ENCODE measurements around the gene FEZF1.

The FEZF1 gene

DNA sequence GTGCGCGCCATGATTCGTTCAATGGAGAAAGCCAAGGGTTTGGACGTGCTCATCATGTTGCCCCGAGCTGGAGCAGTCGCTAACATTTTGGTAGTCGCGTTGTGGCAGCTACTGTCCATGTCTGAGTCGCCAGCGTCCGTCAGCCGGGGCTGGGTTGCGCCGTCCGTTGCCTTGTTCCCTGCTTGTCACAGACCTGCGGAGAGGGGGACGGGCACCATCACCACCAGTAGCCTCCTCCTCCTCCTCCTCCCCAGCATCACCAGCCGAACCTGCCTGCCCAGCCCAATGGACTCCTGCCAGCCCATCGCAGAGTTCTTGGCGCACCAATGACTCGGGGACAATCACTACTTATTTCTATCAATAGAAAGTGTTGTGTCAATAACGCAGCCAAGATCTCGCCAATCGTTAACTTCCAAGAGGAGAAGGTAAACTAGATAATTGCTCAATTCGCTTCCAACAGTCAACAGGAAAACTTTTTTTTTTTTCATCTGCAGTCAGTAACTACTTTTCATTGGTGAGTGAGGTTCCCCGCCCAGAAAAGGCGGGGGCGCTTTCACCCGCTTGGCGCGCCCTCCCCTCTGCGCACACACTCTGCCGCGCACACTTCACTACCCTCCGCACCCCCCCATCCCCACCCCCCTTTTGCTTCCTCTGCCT lies at the start of gene FEZF1:
TSS of gene FEZF1 (minus strand) at position 432 of the 657 bp plus-strand sequence. CDS start at position 119, 313 bp downstream.
- no peak for DNase-seq (ENCODE audit: low read depth in 2 of 2)

DNA sequence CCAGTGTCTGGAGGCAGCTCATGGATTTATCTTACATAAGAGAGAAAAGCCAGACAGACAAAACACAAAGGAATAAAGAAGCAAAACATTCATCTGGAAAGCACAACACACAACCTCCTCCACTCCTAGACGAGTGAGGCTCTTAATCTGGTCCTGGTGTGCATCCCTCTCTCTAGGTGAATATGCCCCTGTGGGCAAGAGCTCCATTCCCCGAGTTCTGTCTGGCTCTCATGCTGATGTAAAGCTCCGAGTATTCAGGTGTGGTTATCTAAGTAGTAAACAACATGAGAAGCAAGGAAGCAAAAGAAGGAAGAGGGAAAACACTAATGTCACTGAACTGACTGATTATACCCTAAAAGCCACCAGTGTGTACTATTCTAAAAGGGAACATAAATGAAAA lies 47.9 kb upstream of the FEZF1 start:
- DNase-seq (ENCODE audit: low read depth in 2 of 2) = no peak

DNA sequence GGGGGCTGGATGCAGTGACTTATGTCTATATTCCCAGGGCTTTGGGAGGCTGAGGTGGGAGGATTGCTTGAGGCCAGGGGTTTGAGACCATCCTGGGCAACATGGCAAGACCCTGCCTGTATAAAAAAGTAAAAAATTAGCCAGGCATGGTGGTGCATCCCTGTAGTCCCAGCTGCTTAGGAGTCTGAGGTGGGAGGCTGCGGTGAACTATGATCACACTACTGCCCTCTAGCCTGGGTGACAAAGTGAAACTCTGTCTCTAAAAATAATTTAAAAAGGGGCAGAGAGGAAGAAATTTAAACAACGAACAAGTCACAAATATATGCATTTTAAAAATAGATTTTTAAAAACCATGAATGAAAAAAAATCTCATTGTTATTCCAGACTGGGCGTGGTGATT lies 46.2 kb upstream of the FEZF1 start:
- DNase-seq (ENCODE audit: low read depth in 2 of 2) = no peak

DNA sequence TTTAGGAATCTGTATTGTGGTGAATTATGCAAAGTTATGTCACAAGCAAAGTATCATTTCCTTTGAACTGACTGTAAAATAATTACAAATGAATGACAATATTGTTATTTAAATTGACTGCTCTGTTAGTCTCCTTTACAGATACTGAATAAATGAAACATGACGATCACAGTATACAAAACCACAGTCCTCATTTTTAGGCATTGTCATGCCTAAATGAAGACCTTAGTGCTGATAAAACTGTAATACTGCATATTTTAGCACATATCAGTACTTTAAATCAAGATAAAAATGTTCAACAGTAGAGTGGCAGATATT lies 39.7 kb upstream of the FEZF1 start:
- DNase-seq (ENCODE audit: low read depth in 2 of 2) = no peak

DNA sequence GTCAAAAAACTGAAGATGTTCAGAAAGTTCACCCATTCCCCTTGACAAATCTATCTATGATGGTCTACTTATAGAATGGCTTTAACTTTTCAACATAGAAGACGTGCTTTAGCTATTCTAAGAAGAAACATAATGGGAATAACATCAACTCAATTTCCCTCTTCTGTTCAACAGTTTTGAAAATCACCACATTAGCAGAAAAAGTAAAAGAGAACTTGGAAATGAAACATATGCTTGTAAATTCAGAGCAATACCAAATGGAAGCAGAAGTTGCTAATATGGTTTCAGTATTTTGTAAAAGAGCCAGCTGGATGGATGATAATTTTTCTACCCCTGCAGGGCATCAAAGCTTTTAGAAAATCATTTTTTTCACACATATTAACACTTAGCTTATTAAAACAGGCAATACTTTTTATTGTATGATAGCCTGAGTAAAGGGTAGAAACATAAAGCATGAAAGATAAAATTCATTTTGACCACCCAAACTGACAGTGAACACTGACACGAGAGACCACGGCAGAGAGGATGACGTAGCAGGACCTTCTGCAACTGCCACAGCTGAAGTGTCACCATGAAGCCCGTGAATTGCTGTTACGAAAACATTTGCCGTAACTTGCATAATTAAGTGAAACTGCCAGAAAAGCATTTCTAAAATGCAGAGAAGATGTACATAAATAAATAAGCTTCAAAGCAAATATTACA lies 39.2 kb upstream of the FEZF1 start:
- DNase-seq (ENCODE audit: low read depth in 2 of 2) = no peak

DNA sequence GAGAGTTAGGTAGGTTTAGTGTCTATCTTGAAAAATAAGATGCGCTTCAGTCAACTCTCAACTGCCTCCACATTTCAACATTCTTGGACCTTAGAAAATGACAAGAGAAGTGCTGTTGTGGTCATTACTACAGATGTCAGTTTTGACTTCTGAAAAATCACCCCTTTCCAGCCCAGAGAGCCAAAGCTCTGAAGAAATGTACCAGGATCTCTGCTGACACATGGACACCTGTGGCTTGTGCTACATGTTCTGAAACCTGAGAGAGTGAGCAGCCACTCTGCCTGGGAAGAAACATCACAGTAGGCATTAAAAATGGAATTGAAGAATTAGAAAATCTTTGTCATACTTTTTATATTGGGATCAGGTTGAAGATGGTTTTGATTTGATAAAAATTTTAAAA lies 35.9 kb upstream of the FEZF1 start:
- no peak for DNase-seq (ENCODE audit: low read depth in 2 of 2)

DNA sequence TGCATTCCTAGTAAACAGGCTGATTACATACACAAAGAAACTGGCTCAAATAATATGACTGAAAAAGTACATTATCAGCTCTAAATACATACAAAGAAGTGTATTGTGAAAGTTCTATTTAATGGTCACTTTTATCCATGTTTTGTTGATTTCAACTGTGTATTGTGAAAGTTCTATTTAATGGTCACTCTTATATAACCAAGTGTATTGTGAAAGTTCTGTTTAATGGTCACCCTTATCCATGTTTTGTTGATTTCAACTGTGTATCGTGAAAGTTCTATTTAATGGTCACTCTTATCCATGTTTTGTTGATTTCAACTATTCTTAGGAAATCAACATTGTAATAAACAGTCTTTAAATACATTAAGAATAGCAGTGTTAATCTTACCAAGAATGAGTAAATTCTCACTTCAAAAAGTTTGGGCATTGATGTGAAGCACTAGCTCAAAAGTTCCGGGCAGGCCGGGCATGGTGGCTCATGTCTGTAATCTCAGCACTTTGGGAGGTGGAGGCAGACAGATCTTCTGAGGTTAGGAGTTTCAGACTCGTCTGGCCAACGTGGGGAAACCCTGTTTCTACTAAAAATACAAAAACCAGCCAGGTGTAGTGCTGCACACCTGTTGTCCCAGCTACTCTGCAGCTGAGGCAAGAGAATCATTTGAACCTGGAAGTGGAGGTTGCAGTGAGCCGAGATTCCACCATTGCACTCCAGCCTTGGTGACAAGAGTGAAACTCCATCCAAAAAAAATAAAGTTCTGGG lies 34.8 kb upstream of the FEZF1 start:
- DNase-seq (ENCODE audit: low read depth in 2 of 2) = no peak

DNA sequence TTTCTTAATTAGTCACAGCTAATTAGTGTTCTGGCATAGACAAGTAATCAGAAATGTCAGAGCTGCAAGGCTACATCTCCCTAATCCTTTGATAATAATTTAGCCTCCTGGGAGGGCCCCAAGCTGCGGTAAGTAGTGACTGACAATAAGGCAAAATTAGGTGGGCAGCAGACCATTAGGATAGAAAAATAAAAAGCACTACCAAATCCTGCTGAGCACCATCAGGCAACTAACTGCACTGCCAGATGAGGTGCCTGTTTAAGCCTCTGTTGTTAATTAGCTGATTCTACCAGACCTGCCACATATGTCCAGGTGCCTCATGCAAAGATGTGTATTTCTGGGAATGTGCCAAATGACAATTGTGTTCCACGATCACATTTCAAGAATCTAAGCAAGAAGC lies 32.5 kb upstream of the FEZF1 start:
- no peak for DNase-seq (ENCODE audit: low read depth in 2 of 2)

DNA sequence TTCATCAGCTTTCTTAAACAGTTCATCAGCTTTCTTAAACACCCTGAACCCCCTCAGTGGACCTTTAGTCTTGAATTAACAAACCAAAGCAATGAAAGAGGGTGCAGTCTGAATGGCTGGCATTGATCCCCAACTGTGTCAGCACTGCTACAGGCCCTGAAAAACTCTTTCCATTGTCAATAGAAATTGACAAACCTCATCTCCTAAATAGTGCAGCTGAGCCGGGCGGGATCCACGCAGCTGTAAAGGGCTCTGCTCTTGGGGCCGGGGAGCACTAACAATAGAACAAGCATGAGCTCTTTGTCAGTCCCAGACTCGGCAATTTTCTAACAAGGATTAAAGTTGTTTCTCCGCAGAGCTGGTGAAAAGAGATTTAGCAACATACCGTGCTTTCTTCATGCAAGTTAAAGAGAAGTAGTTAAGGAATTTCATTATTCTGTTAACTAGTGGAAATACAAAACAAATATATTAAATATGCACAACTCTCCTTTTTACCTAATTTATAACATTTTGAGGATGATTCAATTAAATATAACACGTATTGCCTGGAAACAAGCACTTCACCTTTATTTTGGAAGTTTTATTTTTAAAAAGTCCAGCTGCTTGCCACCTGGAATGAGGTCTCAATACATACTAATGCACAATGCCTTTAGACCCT lies 24.7 kb upstream of the FEZF1 start:
- no peak for DNase-seq (ENCODE audit: low read depth in 2 of 2)

DNA sequence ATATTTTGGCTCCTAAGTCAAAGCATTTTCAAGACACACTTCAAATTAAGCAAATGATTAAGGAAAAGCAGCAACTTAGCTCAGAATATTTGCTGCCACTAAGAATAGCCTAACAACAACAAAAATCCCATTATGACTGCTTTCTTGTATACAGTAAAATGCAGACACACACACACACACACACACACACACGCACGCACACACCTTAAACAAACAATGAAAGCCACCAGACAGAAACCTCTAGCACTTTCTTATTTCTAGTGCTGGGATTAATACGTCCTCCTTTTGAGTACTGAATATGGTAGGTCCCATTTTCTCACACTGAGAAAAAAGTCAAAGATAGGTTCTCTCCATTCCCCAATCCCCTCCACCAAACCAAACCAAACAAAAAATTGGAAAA lies 23.4 kb upstream of the FEZF1 start:
- DNase-seq (ENCODE audit: low read depth in 2 of 2) = no peak

DNA sequence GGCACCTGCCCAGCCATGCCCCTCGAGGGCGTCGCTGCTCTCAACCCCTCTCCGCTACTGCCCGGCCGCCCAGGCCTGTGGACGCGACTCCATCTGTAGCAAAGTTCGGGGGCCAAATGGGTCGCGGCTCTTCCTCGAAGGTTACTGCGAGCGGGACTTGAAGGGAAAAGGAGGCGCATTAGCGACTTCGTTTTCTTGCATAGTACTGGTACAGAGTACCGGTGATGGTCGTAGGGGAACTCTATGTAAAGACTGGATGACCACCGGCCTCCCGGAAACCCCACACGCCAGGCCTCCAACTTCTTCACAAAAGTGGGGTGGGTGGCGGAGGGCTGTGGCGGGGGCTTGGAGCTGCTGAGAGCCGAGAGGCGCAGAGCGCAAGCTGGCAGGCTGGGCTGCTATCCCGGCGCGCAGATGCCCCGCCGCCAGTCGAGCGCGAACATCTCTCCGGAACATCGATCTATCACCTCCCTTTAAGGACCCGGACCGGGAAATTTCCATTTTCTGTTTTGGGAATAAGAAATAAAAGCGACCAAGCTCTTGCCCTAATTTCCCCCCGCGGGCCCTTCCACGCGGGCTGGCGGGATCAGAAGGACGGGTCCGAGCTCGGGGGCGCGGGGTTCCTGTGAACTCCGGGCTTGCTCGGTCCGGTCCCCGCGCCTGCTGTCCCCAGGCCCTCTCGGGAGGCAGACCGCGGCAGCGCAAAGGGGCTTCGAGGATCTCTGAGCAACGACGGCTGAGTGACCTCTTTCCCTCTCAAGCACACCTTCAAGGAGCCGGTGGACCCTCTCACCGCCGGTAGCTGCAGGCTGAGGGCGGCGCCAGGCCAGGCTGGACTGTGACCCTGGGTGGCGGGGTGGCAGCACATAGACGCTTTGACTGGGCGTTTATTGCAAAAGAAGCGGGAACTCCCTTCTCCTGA lies 12.2 kb upstream of the FEZF1 start:
- DNase-seq (ENCODE audit: low read depth in 2 of 2) = no peak

DNA sequence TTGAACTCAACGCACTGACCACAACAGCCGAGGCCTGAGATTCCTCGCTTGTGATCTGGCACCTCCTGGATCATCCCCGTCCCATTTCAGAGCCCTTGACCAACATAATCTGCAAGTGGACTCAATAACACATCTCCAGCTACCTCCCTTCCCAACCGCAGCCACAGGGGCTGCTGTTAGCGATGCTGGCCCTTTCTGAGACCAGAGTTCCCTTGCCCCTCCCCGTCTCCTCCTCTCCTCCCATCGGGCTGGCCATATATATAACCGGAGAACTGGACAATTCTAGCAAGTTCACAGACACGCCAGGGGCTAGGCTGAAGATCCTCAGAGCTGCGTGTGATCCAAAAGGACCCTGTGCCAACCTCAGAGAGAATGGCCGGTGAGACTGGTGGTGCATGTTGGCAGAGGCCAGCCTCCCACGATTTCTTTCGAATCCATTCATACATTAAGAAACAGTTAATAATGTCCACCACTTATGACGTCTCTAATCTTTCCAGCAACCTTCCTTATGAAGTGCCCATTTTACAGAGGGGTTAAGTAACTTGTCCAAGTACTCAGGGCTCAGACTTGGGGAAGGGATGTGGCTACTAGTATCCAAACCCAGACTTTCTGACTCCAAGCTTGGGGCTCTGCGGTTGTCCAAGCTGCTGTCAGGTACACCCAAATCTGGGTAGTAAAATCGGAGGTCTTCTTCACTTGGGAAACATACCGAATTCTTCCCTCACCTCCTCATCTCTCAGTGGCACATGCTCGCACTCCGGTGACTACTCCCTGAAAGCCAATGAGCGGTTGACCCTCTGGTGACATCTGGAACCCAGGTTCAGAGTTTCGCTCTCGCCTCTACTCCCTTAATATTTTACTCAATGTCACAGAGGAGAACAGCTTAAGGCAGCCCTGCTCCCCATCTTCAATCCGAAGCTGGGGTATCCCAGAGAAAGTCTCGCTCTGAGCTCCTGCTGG lies 11.2 kb upstream of the FEZF1 start:
- no peak for DNase-seq (ENCODE audit: low read depth in 2 of 2)

DNA sequence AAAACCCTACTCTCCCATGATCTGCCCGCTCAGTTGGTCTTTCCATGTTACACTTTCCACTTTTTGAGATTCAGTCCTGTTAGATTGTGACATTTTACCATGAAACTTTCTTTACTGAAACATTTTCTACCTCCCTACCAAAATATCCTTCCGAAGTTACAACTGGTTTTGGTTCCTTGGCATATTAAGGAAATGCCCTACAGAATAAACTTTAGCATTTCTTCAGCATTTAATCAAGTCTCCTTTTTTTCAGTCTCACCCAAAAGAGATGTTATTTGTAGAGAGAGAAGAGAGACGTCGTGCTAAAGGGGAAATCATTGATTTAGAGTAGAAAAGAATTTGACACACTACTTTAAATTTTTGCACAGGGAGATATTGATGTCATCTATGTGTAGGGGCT lies 9.7 kb upstream of the FEZF1 start:
- no peak for DNase-seq (ENCODE audit: low read depth in 2 of 2)

DNA sequence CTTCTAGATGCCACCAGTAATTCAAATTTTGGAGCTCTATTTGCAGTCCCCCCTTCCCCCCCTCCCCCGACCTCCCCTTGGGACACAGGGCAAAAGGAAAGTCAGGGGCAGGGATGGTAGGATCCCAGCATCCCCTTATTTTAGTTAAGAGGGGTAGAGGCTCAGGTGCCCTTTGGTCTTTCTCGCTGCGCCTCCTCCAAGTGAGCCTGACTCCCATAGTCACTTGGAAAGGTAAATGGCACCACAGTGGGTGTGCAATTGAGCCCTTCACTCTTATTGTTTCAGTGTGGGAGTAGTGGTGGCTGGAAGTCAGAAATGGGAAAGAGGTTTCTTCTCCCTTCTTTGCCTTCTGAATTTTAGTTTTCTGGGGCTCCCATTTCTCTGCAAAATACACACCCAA lies 8.2 kb upstream of the FEZF1 start:
- no peak for DNase-seq (ENCODE audit: low read depth in 2 of 2)

DNA sequence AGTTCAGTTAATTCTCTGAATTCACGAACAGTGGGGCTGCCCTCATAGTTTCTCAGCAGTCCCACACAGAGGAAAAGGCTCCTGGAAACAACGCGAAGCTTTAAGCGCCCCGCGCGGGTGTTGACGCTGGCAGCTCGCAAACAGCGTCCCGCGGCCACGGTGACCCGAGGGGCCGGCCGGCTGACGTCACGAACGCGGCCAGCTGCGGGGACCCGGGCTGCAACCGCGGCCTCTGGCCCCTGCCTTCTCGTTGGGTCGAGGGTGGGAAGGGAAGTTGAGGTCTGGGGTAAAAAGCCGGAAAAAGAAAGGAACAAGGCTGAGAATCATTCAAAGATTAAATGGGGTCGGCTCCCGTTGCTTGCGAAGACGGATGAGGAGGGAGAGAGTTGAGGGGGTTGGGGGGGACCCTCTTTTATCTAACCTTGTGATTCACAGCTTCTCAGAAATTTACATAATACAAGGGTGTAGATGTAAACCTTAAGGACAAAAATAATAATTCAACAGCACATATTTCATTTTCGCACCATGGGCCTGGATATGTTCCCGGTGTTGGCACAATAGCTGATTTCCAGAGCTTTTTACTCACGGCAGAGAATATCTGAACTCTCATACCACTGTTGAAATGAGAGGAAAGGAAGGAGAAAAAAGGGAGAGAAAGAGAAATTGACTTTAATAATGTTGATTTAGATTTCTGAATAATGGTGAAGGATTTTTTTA lies 7.3 kb upstream of the FEZF1 start:
- no peak for DNase-seq (ENCODE audit: low read depth in 2 of 2)

DNA sequence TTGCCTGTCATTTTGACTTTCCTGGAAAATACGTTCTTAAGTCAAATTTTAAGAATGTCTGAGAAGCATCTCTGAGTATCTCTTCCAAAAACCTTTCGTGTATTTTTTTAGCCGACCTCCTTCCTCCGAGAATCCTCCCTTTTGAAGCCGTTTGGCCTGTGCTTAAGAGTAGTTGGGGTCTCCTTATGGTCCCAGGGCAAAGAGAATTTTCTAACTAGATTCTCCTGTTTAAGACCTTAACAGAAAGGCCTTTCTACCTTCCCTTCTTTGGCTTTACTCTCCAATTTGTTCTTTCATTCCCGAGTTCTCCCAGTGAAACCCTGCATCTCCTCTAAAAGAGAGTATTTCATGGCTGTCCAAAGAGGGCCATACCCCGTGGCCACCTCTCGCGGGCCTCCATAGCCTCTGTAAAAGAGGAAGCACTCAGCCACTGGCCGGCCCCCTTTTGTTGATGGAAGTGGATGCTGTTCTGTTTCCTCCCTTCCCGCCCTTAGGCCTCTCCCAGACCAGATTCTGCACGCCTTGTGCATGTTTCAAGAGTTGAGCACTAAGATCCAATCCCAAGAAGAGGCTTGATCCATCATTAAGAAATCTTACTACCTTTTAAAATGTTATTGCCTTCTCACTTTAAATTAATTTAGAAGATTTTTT lies 6.6 kb upstream of the FEZF1 start:
- no peak for DNase-seq (ENCODE audit: low read depth in 2 of 2)

DNA sequence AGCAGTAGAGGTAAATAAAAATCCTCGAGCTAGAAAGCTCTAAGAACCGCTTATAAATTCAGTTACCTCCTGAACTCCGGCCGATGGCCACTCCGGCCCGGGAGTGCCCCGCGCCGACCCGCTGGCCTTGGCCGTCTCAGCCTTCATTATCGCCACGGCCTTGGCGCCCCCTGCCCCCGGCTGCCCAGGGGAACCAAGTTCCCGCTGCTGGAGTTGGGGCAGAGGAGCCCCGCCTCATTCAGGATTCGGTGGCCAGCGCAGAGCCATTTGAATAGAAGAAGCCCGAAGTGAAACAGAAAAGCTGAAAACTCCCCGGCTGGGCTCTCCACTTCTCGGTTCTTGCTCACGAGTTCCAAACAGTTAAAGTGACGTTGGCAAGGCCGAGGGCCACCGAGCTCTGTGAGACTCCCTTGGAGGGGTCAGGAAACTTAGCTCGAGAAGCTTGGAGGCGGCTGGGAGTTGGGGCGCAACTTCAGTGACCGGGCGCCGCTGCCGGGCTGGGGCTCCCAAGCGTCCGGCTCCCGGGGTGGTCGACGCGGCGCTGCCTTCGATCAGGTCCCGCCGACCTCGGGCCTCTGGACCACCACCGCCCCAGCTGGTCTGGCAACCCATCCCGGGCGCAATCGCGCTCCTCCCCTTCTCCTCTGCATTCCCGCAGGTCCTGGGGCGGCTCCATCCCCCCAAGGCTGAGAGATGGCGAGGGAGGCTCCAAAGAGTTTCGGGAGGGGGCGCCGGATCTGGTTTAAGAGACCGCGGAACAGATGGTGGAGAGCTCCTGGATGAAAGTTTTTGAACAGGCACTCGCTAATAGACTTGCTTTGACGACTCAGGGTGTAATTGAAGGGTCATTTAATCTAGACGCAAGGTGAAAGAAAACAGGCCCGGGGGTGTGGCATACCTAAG lies 5.8 kb upstream of the FEZF1 start:
- no peak for DNase-seq (ENCODE audit: low read depth in 2 of 2)

DNA sequence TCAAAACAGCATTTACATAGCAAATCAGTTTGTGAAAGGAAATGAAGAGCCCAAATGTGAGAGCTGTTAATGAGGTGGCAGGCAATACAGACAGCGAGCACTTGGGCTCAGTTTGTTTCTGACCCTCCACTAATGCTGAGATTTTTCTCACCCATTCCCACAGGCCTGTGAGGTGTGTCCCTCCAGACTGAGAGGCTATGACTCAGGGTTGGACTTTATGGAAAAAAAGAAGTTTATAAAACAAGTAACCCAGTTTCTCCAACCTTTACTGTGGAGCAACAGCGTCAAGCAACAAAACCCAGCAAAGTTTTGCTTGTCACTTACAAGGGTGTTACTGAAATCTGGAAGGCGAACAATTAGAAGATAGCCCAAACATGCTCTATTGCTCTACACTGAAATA lies 4.9 kb upstream of the FEZF1 start:
- DNase-seq (ENCODE audit: low read depth in 2 of 2) = no peak

Data from stimulated activated CD4-positive, alpha-beta T cell treated with anti-CD3 and anti-CD28 coated beads, Interleukin-4, amount 100 ng/mL, for 48 hours (primary cell).